Measurements from ENCODE around the gene BRF1. TPM values are rescaled to one million over a fixed set of nuclear protein-coding genes. Genes with fewer than 3 reads are reported as not detected.
"Not testable (repeated sequence)": the region's sequence is repeated elsewhere in the genome, so short reads cannot be mapped to it uniquely, and the experiment has no call there.

BRF1 gene
- total RNA-seq, 4 donors from 2014 or later = 77.6 to 114 (median 99.5) TPM

GRCh38 chr14:105304565-105304964 lies 3.8 kb upstream of the BRF1 start:
- no peaks in the 10 kb centered on the region for H3K27me3 ChIP-seq
- H3K4me3 ChIP-seq = no peak overlapping the region
- H3K27ac ChIP-seq = no peak overlapping the region
- H3K4me1 ChIP-seq = peaks cover 0 to 10% (median 7%) of the 10 kb centered on the region in 4 donors
- 64 to 70% methylated on average over 9 of the region's 9 CpGs for WGBS, 2 donors
- peaks cover 0 to 6% (median 0%) of the 10 kb centered on the region in 3 donors for H3K36me3 ChIP-seq
- H3K9me3 ChIP-seq = no peaks in the 10 kb centered on the region
- DNase-seq (ENCODE audit: low spot score in 2 of 2) = no peak
- TF ChIP-seq POLR2A (IDR thresholded peaks at IDR 0.05) (no peak), CTCF (IDR thresholded peaks at IDR 0.05) (no peak), EP300 (IDR thresholded peaks at IDR 0.05) (no peak)

- no peaks in the 10 kb centered on the region for H3K27me3 ChIP-seq
- H3K9me3 ChIP-seq = no peaks in the 10 kb centered on the region
- TF ChIP-seq CTCF (IDR thresholded peaks at IDR 0.05) (no peak), POLR2A (IDR thresholded peaks at IDR 0.05) (no peak), EP300 (IDR thresholded peaks at IDR 0.05) (no peak)
- H3K4me3 ChIP-seq = no peak overlapping the region
- DNase-seq (ENCODE audit: low spot score in 2 of 2) = no peak
- no peak overlapping the region for H3K27ac ChIP-seq
- 75 to 83% methylated on average over 6 of the region's 6 CpGs for WGBS, 2 donors
- peaks cover 0 to 15% (median 13%) of the 10 kb centered on the region in 4 donors for H3K4me1 ChIP-seq
- H3K36me3 ChIP-seq = peaks cover 0 to 6% (median 0%) of the 10 kb centered on the region in 3 donors
These were observed 3.1 kb upstream of the BRF1 start for GRCh38 chr14:105303949-105304348.

GRCh38 chr14:105301915-105302249 lies 1.1 kb upstream of the BRF1 start:
- Histone ChIP-seq H3K4me1 (peaks cover 0 to 23% (median 16%) of the 10 kb centered on the region in 4 donors), H3K27ac (peak overlapping the region; percentile 91 to 97 (median 94)), H3K4me3 (peak overlapping the region in 2 of 4 donors; percentile 83 to 84)
- 73 to 74% methylated on average over 11 of the region's 11 CpGs for WGBS, 2 donors
- not testable (repeated sequence) for H3K36me3 ChIP-seq; DNase-seq (ENCODE audit: low spot score in 2 of 2); H3K9me3 ChIP-seq; H3K27me3 ChIP-seq

DNA sequence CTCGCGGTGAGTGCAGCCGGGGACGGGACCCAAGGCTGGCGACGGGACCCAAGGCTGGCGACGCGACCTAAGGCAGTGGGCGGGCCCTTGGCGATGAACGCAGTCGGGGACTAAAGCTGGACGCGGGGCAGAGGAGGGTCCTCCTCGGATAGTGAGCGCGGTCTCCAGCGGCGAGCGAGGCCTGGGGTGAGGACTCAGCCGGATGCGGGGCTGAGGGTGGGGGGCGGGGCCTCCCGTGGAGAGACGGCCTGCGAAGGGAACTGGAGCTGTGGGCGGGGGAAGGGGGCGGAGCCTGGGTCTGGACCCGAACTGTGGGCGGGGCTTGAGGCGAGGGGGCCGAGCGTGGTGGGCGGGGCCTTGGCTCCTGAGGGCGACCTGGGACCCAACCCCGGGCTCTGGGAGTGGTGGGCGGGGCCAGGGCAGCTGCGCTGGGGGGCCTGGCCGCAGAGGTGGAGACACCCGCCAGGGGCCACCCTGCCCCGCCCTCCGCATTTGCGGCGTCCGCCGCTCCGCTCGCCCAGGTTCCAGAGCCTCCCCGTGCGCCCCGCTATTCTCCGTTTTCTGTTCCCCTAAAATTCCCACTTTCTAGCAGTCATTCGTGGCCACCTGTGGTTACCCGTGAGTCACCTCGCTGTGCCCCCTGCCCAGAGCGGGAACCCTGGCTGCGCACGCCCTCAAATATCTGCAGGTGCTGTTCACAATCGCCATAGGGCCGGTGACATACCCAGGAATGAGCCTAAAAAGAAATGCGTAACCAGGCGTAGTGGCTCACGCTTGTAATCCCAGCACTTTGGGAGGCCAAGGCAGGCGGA lies 508 bp upstream of the BRF1 start:
- Histone ChIP-seq H3K9me3 (no peaks in the 10 kb centered on the region), H3K36me3 (no peaks in the 10 kb centered on the region), H3K4me1 (peaks cover 0 to 23% (median 16%) of the 10 kb centered on the region in 4 donors), H3K4me3 (peak overlapping the region; percentile 42 to 86 (median 84)), H3K27me3 (no peaks in the 10 kb centered on the region), H3K27ac (peak overlapping the region; percentile 91 to 97 (median 94))
- 11 to 12% methylated on average over 30 to 45 of the region's 65 CpGs for WGBS, 2 donors
- TF ChIP-seq POLR2A (IDR thresholded peaks at IDR 0.05) (peak in 1 of 2 donors; percentile 55), EP300 (IDR thresholded peaks at IDR 0.05) (peak in 1 of 2 donors; percentile 74), CTCF (IDR thresholded peaks at IDR 0.05) (no peak)
- peak; percentile 98 for DNase-seq (ENCODE audit: low spot score in 2 of 2)

GRCh38 chr14:105299654-105300541 lies 903 bp downstream of the BRF1 start:
- no peak for DNase-seq (ENCODE audit: low spot score in 2 of 2)
- peaks cover 0 to 25% (median 16%) of the 10 kb centered on the region in 4 donors for H3K4me1 ChIP-seq
- H3K4me3 ChIP-seq = peak overlapping the region; percentile 83 to 99 (median 85)
- H3K9me3 ChIP-seq = no peaks in the 10 kb centered on the region
- WGBS, 2 donors = 6 to 7% methylated on average over 35 to 51 of the region's 54 CpGs
- H3K27ac ChIP-seq = peak overlapping the region; percentile 91 to 97 (median 94)
- H3K36me3 ChIP-seq = no peaks in the 10 kb centered on the region
- TF ChIP-seq POLR2A (IDR thresholded peaks at IDR 0.05) (no peak), CTCF (IDR thresholded peaks at IDR 0.05) (no peak), EP300 (IDR thresholded peaks at IDR 0.05) (no peak)
- H3K27me3 ChIP-seq = no peaks in the 10 kb centered on the region

GRCh38 chr14:105297311-105297710 lies 3.5 kb downstream of the BRF1 start:
- not testable (repeated sequence) for H3K4me3 ChIP-seq; H3K9me3 ChIP-seq; H3K27ac ChIP-seq; H3K27me3 ChIP-seq; H3K36me3 ChIP-seq; DNase-seq (ENCODE audit: low spot score in 2 of 2)
- WGBS, 2 donors = 91 to 94% methylated on average over 11 of the region's 11 CpGs
- peaks cover 0 to 51% (median 21%) of the 10 kb centered on the region in 4 donors for H3K4me1 ChIP-seq
